CD4-positive, alpha-beta T cell (primary cell): ENCODE data around the gene OTOGL. TPM values are rescaled to one million over a fixed set of nuclear protein-coding genes. Genes with fewer than 3 reads are reported as not detected.

Experiments used
- ATAC-seq: fragments of 200-7000 bp; cut with Tn5 transposase; one replicate; pipeline ENCODE4 v1.10.0; 2022; ENCODE audit warnings: mild to moderate bottlenecking; ENCODE audit not compliant: poor library complexity
- CTCF ChIA-PET: fragments of 350-600 bp; sonication (Branson Sonifier 250); formaldehyde crosslinking; loops from one replicate; lab custom pipeline; 2021; ENCODE audit warnings: antibody characterized with exemption, inconsistent platforms; lab: Charles Lee
- POLR2A ChIA-PET: fragments of 350-600 bp; sonication (Branson Sonifier 250); formaldehyde crosslinking; loops from one replicate; lab custom pipeline; 2021; ENCODE audit warnings: antibody characterized with exemption, inconsistent platforms; lab: Charles Lee
- DNase-seq, 14 experiments: peaks; one replicate each; pipeline ENCODE4 v3.0.0-alpha.2; 2013 to 2020; ENCODE audit warnings: mixed read lengths in 2 of 14
- H3K27ac ChIP-seq, 2 donors: one replicate each; pipeline versions ENCODE4 v1.5.1 to v1.7.0; 2013; ENCODE audit warnings: low read length in 2 of 2, low read depth in 1 of 2, mild to moderate bottlenecking in 1 of 2
- H3K27me3 ChIP-seq, 2 experiments: 1 replicate in 1 of 2; 2 replicates in 1 of 2; pipeline versions ENCODE4 v1.6.1 to v1.7.0; 2013; ENCODE audit warnings: low read length in 2 of 2, control low read depth in 1 of 2, mild to moderate bottlenecking in 1 of 2, moderate library complexity in 1 of 2; ENCODE audit not compliant: insufficient read depth in 2 of 2, control insufficient read depth in 1 of 2
- H3K36me3 ChIP-seq: one replicate; pipeline ENCODE4 v1.6.1; 2013; ENCODE audit warnings: low read length, control low read depth; ENCODE audit not compliant: insufficient read depth
- H3K4me1 ChIP-seq: one replicate; pipeline ENCODE4 v1.6.1; 2013; ENCODE audit warnings: low read length, control low read depth; ENCODE audit not compliant: insufficient read depth
- H3K4me3 ChIP-seq: one replicate; pipeline ENCODE4 v1.5.1; 2013; ENCODE audit warnings: mild to moderate bottlenecking, low read length, moderate library complexity
- H3K9me3 ChIP-seq, 2 experiments: 1 replicate in 1 of 2; 2 replicates in 1 of 2; pipeline versions ENCODE4 v1.6.1 to v1.7.0; 2013; ENCODE audit warnings: low read length in 2 of 2, mild to moderate bottlenecking in 2 of 2, control low read depth in 1 of 2, moderate library complexity in 1 of 2; ENCODE audit not compliant: control insufficient read depth in 1 of 2, insufficient read depth in 1 of 2
- H3K27ac Mint-ChIP-seq: one replicate; pipeline ENCODE4 v1.8.0; 2020; ENCODE audit warnings: mixed read lengths
- H3K27me3 Mint-ChIP-seq: one replicate; pipeline ENCODE4 v1.8.0; 2021; ENCODE audit warnings: mixed read lengths
- H3K36me3 Mint-ChIP-seq: one replicate; pipeline ENCODE4 v1.8.0; 2021; ENCODE audit warnings: low read depth, mixed read lengths
- H3K4me1 Mint-ChIP-seq: one replicate; pipeline ENCODE4 v1.8.0; 2021; ENCODE audit warnings: low read depth, mixed read lengths
- H3K4me3 Mint-ChIP-seq: one replicate; pipeline ENCODE4 v1.8.0; 2020; ENCODE audit warnings: mild to moderate bottlenecking, mixed read lengths
- H3K9me3 Mint-ChIP-seq: one replicate; pipeline ENCODE4 v1.8.0; 2020; ENCODE audit warnings: mixed read lengths
- CTCF ChIP-seq: fragments of 200-600 bp; IDR thresholded peaks from one replicate; pipeline ENCODE4 v1.8.0; 2022; ENCODE audit warnings: antibody characterized with exemption, mild to moderate bottlenecking
- intact Hi-C, 2 experiments: fragments of 100-400 bp; cut with DNase I in 1 of 2; cut with micrococcal nuclease in 1 of 2; formaldehyde crosslinking; loops; one replicate each; pipeline versions ENCODE4 v1.15.1 to v1.9.0; 2023 to 2025; cut with DNase I, micrococcal nuclease
- total RNA-seq, 174 experiments: library from RNA in 2 of 174; stranded (reverse) in 2 of 174; gene quantifications; one replicate each; pipeline ENCODE4 v1.2.3 and lab custom pipeline; 2021 to 2026

Gene OTOGL
- total RNA-seq, 2 experiments from 2014 or later: not detected

GRCh38 chr12:80420075-80420474, 320.7 kb downstream of the OTOGL start:
- H3K27ac Mint-ChIP-seq: no peak overlapping the region
- Histone ChIP-seq H3K4me1 (no peaks in the 10 kb centered on the region), H3K27me3 (no peaks in the 10 kb centered on the region), H3K4me3 (no peak overlapping the region), H3K9me3 (no peaks in the 10 kb centered on the region), H3K27ac (no peak overlapping the region), H3K36me3 (no peaks in the 10 kb centered on the region)
- H3K9me3 Mint-ChIP-seq: no peaks in the 10 kb centered on the region
- POLR2A ChIA-PET: no interaction called here
- ATAC-seq (no peak), DNase-seq (no peak)
- H3K4me3 Mint-ChIP-seq: no peak overlapping the region
- no peak for TF ChIP-seq CTCF
- intact Hi-C loops: no loop called here
- no peaks in the 10 kb centered on the region for H3K27me3 Mint-ChIP-seq
- H3K4me1 Mint-ChIP-seq: no peaks in the 10 kb centered on the region
- no peaks in the 10 kb centered on the region for H3K36me3 Mint-ChIP-seq
- CTCF ChIA-PET: no interaction called here

- Histone ChIP-seq H3K4me1 (no peaks in the 10 kb centered on the region), H3K36me3 (no peaks in the 10 kb centered on the region), H3K27ac (no peak overlapping the region), H3K27me3 (no peaks in the 10 kb centered on the region), H3K4me3 (no peak overlapping the region), H3K9me3 (no peaks in the 10 kb centered on the region)
- no peak for TF ChIP-seq CTCF
- no peaks in the 10 kb centered on the region for H3K36me3 Mint-ChIP-seq
- CTCF ChIA-PET: no interaction called here
- no peaks in the 10 kb centered on the region for H3K9me3 Mint-ChIP-seq
- DNase-seq (no peak), ATAC-seq (no peak)
- no peaks in the 10 kb centered on the region for H3K27me3 Mint-ChIP-seq
- intact Hi-C loops: no loop called here
- H3K4me3 Mint-ChIP-seq: no peak overlapping the region
- no peak overlapping the region for H3K27ac Mint-ChIP-seq
- POLR2A ChIA-PET: no interaction called here
- no peaks in the 10 kb centered on the region for H3K4me1 Mint-ChIP-seq
Measured at GRCh38 chr12:80422550-80422949, 323.2 kb downstream of the OTOGL start.

Other genes starting within 250 kb of the OTOGL start
- 10 to 100 TPM; 65.6 to 76.4 TPM for gene PPP1R12A, start 164.4 kb upstream of the OTOGL start, total RNA-seq